GM23338 (cell line): ENCODE data around the gene NHLRC4.
A peak's percentile ranks its signal among the peaks of the same experiment; 100 is the strongest.

Experiments
- CREB1 ChIP-seq: fragments of 250-450 bp; sonication (Bioruptor Pico); IDR thresholded peaks from 2 replicates; pipeline ENCODE4 v1.5.0; 2020; ENCODE audit warnings: low read depth, mild to moderate bottlenecking, moderate library complexity
- CTCF ChIP-seq, 2 experiments: fragments of 200-600 bp in 1 of 2; sonication (generic) in 1 of 2; conservative IDR thresholded peaks; 2 replicates each; pipeline versions ENCODE4 v1.5.1 to v1.6.1; 2016 to 2017; ENCODE audit warnings: antibody characterized with exemption in 2 of 2, low read depth in 2 of 2, mild to moderate bottlenecking in 2 of 2, moderate library complexity in 1 of 2
- ETS1 ChIP-seq: IDR thresholded peaks from 2 replicates; pipeline ENCODE4 v1.6.1; 2016; ENCODE audit warnings: antibody characterized with exemption
- EZH2 ChIP-seq: fragments of 200-600 bp; sonication (generic); IDR thresholded peaks from one replicate; pipeline ENCODE4 v1.8.0; 2017; ENCODE audit warnings: antibody characterized with exemption, mild to moderate bottlenecking, low read depth; ENCODE audit not compliant: unreplicated experiment
- EZH2phosphoT487 ChIP-seq: fragments of 200-600 bp; sonication (generic); IDR thresholded peaks from one replicate; pipeline ENCODE4 v1.8.1; 2018; ENCODE audit warnings: antibody characterized with exemption; ENCODE audit not compliant: unreplicated experiment
- POLR2AphosphoS5 ChIP-seq: IDR thresholded peaks from 2 replicates; pipeline ENCODE4 v1.6.1; 2016; ENCODE audit warnings: antibody characterized with exemption, low read depth
- REST ChIP-seq: IDR thresholded peaks from one replicate; pipeline ENCODE4 v1.6.1; 2018; ENCODE audit warnings: antibody characterized with exemption; ENCODE audit not compliant: unreplicated experiment
- ZNF114 ChIP-seq: fragments of 250-450 bp; sonication (Bioruptor Pico); IDR thresholded peaks from 2 replicates; pipeline ENCODE4 v1.5.0; 2020; ENCODE audit warnings: mild to moderate bottlenecking, moderate library complexity
- ZNF331 ChIP-seq: fragments of 250-450 bp; sonication (Bioruptor Pico); IDR thresholded peaks from 2 replicates; pipeline ENCODE4 v1.5.0; 2020; ENCODE audit warnings: low read depth, mild to moderate bottlenecking, moderate library complexity
- ZNF462 ChIP-seq: fragments of 250-450 bp; sonication (Bioruptor Pico); IDR thresholded peaks from 2 replicates; pipeline ENCODE4 v1.5.0; 2020; ENCODE audit warnings: mild to moderate bottlenecking, moderate library complexity

GRCh38 chr16:527015-527903 lies 39.5 kb upstream of the NHLRC4 start, which contains the start of gene CAPN15:
- TF ChIP-seq POLR2AphosphoS5 (peak; percentile 68), REST (no peak), CTCF (conservative IDR thresholded peaks at IDR 0.05; ENCODE audit: low read depth in 2 of 2) (no peak), EZH2 (no peak), ZNF462 (CRISPR knock-in tag) (no peak), EZH2phosphoT487 (no peak), ETS1 (peak; percentile 93), CREB1 (CRISPR knock-in tag) (peak; percentile 79), ZNF331 (CRISPR knock-in tag) (no peak), ZNF114 (CRISPR knock-in tag) (peak; percentile 58; the same call in 1 of the 2 replicates)
